Measurements from ENCODE around the gene ASIP.
A peak's percentile ranks its signal among the peaks of the same experiment; 100 is the strongest.
"Not testable (repeated sequence)": the region's sequence is repeated elsewhere in the genome, so short reads cannot be mapped to it uniquely, and the experiment has no call there.

ASIP gene

DNA sequence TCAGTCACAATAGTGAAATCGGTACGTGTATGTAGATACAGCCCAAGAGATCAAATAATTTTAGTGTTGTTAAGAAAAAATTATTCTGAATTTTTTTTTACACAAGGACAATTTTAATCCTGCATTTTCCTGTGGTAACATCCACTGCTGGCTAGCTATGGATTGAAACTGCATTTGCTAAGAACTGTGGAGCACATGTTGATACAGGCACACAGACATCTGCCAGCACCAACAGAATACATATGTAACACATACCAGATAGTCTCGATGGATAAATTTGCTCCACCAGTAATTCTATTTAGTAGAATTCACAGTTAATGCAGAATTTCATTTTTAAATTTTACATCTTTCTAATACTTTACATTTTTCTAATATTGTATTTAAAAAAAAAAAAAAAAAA lies 2.2 kb downstream of the ASIP start:
- no peak for DNase-seq

DNA sequence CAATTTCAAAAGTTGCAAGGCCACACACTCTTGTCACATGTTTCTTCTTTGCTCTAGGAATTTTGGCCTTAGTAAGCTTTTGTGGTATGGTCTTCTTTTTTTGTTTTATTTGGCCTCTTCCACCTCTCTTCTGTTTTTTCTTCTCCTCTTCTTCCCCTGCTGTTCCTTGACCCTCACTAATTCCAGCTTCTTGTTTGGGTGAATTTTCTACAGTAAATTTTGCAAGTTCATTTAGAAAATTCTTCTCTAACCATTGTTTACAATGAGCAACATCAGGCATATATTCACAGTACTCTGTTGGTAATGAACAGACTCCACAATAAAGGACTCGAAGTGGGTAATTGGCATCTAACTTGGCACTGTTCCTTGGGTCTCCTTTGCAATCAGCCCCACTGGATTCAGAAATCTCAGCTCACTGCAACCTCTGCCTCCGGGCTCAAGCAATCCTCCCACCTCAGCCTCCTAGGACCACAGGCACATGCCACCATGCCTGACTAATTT lies 5.0 kb downstream of the ASIP start:
- DNase-seq: no peak

DNA sequence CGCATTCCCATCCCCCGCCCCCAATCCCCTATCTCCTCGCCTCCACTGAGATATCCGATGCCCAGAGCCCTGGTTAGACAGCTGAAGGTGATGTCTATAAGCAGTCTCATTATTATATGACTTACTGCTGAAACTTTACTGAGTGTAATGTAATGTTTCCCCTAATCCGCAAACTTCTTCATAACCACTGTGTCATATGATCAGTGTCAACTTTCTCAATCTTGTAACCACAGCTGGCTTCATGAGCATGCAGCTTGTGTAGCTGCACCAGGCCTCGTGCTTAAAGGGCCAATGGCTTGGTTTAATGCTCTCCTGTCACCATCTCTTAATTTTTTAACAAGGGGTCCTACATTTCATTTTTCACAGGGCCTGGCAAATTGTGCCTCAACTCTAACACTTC lies 8.1 kb downstream of the ASIP start:
- DNase-seq: no peak

- no peak for DNase-seq
Observed at GRCh38 chr20:34250005-34250404, 8.8 kb downstream of the ASIP start.

DNA sequence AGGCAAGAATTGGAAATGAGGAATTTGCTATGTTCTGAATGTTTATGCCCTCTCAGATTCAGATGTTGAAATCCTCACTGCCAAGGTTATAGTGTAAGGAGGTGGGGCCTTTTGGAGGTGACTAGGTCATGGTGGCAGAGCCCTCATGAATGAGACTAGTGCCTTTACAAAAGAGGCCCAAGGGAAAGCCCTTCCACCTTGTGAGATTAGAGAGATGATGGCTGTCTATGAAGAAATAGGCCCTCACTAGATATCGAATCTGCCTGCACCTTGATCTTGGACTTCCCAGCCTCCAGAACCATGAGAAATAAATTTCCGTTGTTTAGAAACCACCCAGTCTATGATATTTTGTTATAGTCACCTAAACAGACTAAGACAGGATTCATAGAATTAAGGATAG lies 10.4 kb downstream of the ASIP start:
- no peak for DNase-seq

DNA sequence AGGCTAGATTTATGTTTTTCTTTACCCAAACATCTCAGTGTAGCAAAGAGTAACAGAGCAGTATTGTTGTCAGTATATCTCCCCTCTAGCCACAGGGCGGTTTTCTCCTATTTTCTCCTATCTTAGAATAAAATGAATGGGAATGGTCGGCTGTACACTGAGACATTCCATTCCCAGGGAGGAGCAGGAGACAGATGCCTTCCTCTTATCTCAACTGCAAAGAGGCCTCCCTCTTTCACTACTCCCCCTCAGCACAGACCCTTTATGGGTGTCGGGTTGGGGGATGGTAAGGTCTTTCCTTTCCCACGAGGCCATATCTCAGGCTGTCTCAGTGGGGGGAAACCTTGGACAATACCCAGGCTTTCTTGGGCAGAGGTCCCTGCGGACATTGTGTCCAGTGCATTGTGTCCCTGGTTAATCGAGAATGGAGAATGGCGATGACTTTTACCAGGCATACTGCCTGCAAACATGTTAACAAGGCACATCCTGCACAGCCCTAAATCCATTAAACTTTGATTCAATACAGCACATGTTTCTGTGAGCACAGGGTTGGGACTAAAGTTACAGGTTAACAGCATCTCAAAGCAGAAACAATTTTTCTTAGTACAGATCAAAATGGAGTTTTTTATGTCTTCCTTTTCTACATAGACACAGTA lies 11.3 kb downstream of the ASIP start:
- not testable (repeated sequence) for DNase-seq

DNA sequence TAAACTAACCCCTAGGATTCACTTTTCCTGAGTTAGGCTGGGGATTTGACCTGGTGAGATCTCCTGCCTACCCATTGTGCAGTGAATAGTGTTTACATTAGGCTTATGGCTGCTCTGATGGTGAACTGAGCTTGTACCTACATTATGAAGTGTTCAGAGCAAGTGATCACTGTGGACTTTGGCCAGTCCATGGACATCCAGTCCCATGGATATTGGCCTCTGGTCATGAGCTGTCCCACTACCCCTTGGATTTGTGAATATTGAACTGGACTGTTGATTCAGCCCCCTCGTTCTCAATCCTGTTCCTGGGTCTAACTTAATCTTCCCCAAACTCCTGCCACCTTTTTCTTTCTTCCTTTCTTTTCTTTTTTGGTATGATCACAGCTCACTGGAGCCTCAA lies 13.8 kb downstream of the ASIP start:
- DNase-seq: no peak

DNA sequence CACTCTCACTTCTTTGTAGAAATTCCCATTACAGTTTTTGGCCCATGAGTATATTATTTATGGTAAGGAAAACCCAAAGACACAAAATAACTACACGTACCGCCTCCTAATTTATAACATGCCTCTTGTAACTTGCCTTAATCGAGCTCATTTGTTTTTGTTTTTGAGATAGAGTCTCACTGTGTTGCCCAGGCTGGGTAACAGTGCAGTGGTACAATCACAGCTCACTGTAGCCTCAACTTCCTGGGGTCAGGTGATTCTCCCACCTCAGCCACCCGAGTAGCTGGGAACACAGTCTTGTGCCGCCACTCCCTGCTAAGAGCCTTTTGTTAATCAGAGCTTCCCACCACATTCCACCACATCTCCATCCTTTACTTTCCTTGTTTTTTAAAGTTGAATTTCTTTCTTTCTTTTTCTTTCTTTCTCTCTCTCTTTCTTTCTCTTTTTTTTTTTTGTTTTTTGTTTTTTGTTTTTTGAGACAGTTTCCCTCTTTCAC lies 15.5 kb downstream of the ASIP start:
- no peak for DNase-seq

- no peak for DNase-seq
Observed at GRCh38 chr20:34260208-34260942, 19.2 kb downstream of the ASIP start.

GRCh38 chr20:34262488-34263288 lies 21.5 kb downstream of the ASIP start:
- no peak for DNase-seq

- not testable (repeated sequence) for DNase-seq
Observed at GRCh38 chr20:34263468-34263867, 22.2 kb downstream of the ASIP start.

GRCh38 chr20:34264141-34264540 lies 22.9 kb downstream of the ASIP start:
- no peak for DNase-seq

GRCh38 chr20:34268145-34268544 lies 26.9 kb downstream of the ASIP start:
- DNase-seq: no peak

DNA sequence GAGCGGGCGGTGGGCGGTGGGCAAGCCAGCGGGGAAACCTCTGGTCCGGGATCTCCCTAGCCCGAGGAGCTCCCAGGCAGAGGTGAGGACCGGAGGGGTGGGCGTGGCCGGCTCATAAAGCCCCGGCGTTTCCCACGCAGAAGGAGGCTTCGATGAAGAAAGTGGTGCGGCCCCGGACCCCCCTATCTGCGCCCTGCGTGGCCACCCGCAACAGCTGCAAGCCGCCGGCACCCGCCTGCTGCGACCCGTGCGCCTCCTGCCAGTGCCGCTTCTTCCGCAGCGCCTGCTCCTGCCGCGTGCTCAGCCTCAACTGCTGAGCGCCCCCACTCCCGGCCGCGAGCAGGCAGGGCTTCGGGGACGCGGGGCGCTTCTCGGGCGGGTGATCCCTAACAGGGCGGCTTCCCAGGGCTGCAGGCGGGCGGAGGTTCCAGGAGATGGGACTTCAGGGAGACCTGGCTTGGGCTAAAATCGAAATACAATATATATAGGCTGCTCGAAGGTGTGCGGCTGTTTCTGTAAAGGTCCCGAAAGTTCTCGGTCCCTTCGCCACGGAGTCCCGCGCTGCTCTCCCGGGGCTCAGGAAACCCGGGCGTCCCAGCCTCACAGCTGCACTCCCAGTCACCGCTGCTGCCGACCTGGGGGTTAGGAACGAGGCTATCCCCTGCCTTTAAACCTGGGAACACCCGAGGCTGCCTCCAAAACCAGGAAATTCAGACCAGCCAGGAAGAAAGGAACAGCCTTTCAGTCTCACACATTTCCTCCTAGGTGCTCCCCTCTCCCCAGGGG lies 27.8 kb downstream of the ASIP start:
- peak; percentile 9 for DNase-seq

DNA sequence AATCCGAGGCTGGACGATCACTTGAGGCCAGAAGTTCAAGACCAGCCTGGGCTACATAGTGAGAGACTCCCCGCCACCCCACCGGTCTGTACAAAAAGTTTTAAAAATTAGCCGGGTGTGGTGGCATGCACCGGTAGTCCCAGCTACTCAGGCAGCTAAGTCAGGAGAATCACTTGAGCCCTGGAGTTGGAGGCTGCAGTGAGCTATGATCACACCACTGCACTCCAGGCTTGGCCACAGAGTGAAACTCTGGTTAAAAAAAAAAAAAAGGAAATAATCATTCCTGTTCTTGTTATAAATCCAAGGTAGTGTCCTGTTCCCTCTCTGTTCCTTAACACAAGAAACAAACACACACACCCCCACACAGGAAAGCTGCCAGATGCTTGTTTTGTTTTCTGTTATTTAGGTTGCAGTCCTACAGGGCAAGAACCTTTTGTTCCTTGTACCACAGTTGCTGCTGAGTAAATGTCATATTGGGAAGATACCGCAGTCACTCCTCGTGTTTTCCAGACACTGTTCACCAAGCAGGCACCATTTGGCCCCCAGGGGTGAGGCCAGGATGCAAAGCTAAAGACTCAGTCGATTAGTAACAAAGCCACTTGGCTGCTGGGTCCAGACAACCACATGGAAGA lies 28.9 kb downstream of the ASIP start:
- no peak for DNase-seq

- DNase-seq: no peak
Observed at GRCh38 chr20:34271956-34272355, 30.7 kb downstream of the ASIP start.

DNA sequence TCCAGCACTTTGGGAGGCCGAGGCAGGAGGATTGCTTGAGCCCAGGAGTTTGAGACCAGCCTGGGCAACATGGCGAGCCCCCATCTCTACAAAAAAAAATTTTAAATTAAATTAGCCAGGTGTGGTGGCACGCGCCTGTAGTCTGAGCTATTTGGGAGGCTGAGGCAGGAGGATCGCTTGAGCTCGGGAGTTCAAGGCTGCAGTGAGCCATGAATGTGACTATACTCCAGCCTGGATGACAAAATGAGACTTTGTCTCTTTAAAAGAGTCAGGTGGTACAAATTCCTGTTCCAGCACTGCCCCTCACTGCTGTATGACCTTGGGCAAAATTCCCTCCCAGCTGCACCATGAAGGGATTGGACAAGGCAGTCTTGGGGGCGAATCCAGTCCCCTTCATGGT lies 33.5 kb downstream of the ASIP start:
- no peak for DNase-seq

- no peak for DNase-seq
Observed at GRCh38 chr20:34281177-34281576, 40.0 kb downstream of the ASIP start.

DNA sequence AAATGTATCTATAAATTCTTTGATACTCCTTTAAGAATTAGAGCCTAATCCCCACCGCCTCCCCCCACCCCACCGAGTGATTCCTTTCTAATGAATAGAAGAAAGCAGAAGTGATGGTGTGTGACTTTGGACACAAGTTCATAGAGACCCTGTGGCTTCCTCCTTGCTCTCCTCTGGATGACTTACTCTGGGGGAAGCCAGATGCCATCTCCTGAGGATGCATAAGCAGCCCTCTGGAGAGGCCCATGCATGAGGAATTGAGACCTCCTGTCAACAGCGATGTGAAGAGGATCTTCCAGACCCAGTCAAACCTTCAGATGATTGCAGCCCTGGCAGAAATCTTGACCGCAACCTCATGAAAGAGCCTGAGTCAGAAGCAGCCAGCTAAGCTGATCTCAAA lies 40.8 kb downstream of the ASIP start:
- no peak for DNase-seq

GRCh38 chr20:34283844-34284243 lies 42.6 kb downstream of the ASIP start:
- no peak for DNase-seq

DNA sequence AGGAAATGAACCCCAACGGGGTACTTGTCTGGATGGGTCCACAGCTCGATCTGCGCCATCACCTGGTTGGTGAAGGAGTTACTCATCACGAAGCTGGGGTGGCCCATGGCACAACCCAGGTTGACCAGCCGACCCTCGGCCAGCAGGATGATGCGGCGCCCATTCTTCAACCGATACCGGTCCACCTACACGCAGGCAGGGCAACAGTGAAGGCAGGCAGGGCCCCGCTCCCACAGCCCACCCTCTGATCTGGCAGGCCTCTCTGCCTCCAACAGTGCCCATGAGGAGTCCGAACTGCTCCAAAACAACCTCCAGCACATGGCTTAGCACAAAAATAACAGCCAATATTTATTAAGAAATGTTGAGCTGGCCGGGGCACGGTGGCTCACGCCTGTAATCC lies 44.2 kb downstream of the ASIP start:
- DNase-seq: no peak

GRCh38 chr20:34287500-34287899 lies 46.3 kb downstream of the ASIP start:
- not testable (repeated sequence) for DNase-seq

Data from T-helper 9 cell (primary cell).